WTC11 (cell line): ENCODE data around the gene SPAG5. TPM values are rescaled to one million over a fixed set of nuclear protein-coding genes. Genes with fewer than 3 reads are reported as not detected.

ENCODE experiments used
- ATAC-seq: fragments of 200-7000 bp; cut with Tn5 transposase; 2 replicates; pipeline ENCODE4 v1.10.0; 2021; ENCODE audit warnings: mild to moderate bottlenecking, moderate library complexity
- CTCF ChIA-PET: fragments of 300-600 bp; sonication (Branson Sonifier 250); formaldehyde crosslinking; loops from one replicate; lab custom pipeline; 2021; ENCODE audit warnings: antibody characterized with exemption; lab: Charles Lee
- POLR2A ChIA-PET: fragments of 350-600 bp; sonication (Branson Sonifier 250); formaldehyde crosslinking; loops from one replicate; lab custom pipeline; 2021; ENCODE audit warnings: antibody characterized with exemption; lab: Charles Lee
- DNase-seq: peaks from one replicate; pipeline ENCODE4 v3.0.0; 2021; ENCODE audit warnings: low spot score
- H3K27ac Mint-ChIP-seq: 2 replicates; pipeline ENCODE4 v1.8.0; 2021; ENCODE audit warnings: mixed read lengths
- H3K27me3 Mint-ChIP-seq: 2 replicates; pipeline ENCODE4 v1.8.0; 2021; ENCODE audit warnings: low read depth, mild to moderate bottlenecking, moderate library complexity, mixed read lengths
- H3K36me3 Mint-ChIP-seq: 2 replicates; pipeline ENCODE4 v1.8.0; 2021; ENCODE audit warnings: mixed read lengths
- H3K4me1 Mint-ChIP-seq: 2 replicates; pipeline ENCODE4 v1.8.0; 2022; ENCODE audit warnings: mixed read lengths
- H3K4me3 Mint-ChIP-seq: 2 replicates; pipeline ENCODE4 v1.8.0; 2021; ENCODE audit warnings: mild to moderate bottlenecking, moderate library complexity, mixed read lengths
- H3K9me3 Mint-ChIP-seq: 2 replicates; pipeline ENCODE4 v1.8.0; 2021; ENCODE audit warnings: mixed read lengths
- CREB1 ChIP-seq: sonication (generic); formaldehyde crosslinking; IDR thresholded peaks from 2 replicates; pipeline ENCODE4 v1.8.0; 2023; ENCODE audit warnings: mild to moderate bottlenecking, missing genetic modification reagents
- CREM ChIP-seq: sonication (generic); formaldehyde crosslinking; IDR thresholded peaks from 2 replicates; pipeline ENCODE4 v1.8.1; 2022; ENCODE audit warnings: mild to moderate bottlenecking, missing genetic modification reagents, moderate library complexity
- ELF4 ChIP-seq: sonication (generic); formaldehyde crosslinking; IDR thresholded peaks from 2 replicates; pipeline ENCODE4 v1.8.1; 2022; ENCODE audit warnings: low read depth, mild to moderate bottlenecking, moderate library complexity, missing genetic modification reagents
- FOXJ3 ChIP-seq: sonication (generic); formaldehyde crosslinking; IDR thresholded peaks from 2 replicates; pipeline ENCODE4 v1.9.0; 2021; ENCODE audit warnings: missing genetic modification reagents, mild to moderate bottlenecking, borderline replicate concordance
- GRHL2 ChIP-seq: fragments of 250-450 bp; sonication (Bioruptor Pico); IDR thresholded peaks from 2 replicates; pipeline ENCODE4 v1.8.0; 2022; ENCODE audit warnings: mild to moderate bottlenecking, moderate library complexity; ENCODE audit not compliant: insufficient replicate concordance, severe bottlenecking
- GTF2I ChIP-seq: fragments of 250-450 bp; sonication (Bioruptor Pico); conservative IDR thresholded peaks from 2 replicates; pipeline ENCODE4 v1.4.0; 2021; ENCODE audit warnings: mild to moderate bottlenecking
- JAZF1 ChIP-seq: fragments of 250-450 bp; sonication (Bioruptor Pico); IDR thresholded peaks from 2 replicates; pipeline ENCODE4 v1.9.0; 2021; ENCODE audit warnings: moderate library complexity, mild to moderate bottlenecking, inconsistent platforms
- JUN ChIP-seq: sonication (generic); formaldehyde crosslinking; IDR thresholded peaks from 2 replicates; pipeline ENCODE4 v1.8.0; 2023; ENCODE audit warnings: mild to moderate bottlenecking, missing genetic modification reagents
- MYBL2 ChIP-seq: sonication (generic); formaldehyde crosslinking; IDR thresholded peaks from 2 replicates; pipeline ENCODE4 v1.8.1; 2023; ENCODE audit warnings: mild to moderate bottlenecking, moderate library complexity, missing genetic modification reagents
- NFATC4 ChIP-seq: fragments of 250-450 bp; sonication (Bioruptor Pico); IDR thresholded peaks from 2 replicates; pipeline ENCODE4 v1.9.0; 2021; ENCODE audit warnings: mild to moderate bottlenecking
- NFE2L1 ChIP-seq: sonication (generic); formaldehyde crosslinking; IDR thresholded peaks from 2 replicates; pipeline ENCODE4 v1.8.1; 2023; ENCODE audit warnings: missing genetic modification reagents
- PRRX2 ChIP-seq: fragments of 250-450 bp; sonication (Bioruptor Pico); IDR thresholded peaks from 2 replicates; pipeline ENCODE4 v1.8.0; 2021; ENCODE audit warnings: mild to moderate bottlenecking
- SMAD4 ChIP-seq: sonication (generic); formaldehyde crosslinking; IDR thresholded peaks from 2 replicates; pipeline ENCODE4 v1.8.0; 2022; ENCODE audit warnings: mild to moderate bottlenecking, missing genetic modification reagents
- SOX15 ChIP-seq: fragments of 250-450 bp; sonication (Bioruptor Pico); IDR thresholded peaks from 2 replicates; pipeline ENCODE4 v1.9.0; 2021; ENCODE audit warnings: mild to moderate bottlenecking
- SP1 ChIP-seq: sonication (generic); formaldehyde crosslinking; conservative IDR thresholded peaks from 2 replicates; pipeline ENCODE4 v1.8.1; 2022; ENCODE audit warnings: missing genetic modification reagents
- TEAD4 ChIP-seq: sonication (generic); formaldehyde crosslinking; IDR thresholded peaks from 2 replicates; pipeline ENCODE4 v1.8.0; 2022; ENCODE audit warnings: mild to moderate bottlenecking, missing genetic modification reagents
- ZNF121 ChIP-seq: sonication (generic); formaldehyde crosslinking; IDR thresholded peaks from 2 replicates; pipeline ENCODE4 v1.8.0; 2023; ENCODE audit warnings: missing genetic modification reagents
- ZNF317 ChIP-seq: sonication (generic); formaldehyde crosslinking; IDR thresholded peaks from 2 replicates; pipeline ENCODE4 v1.8.1; 2023; ENCODE audit warnings: low read depth, mild to moderate bottlenecking, moderate library complexity, missing genetic modification reagents, borderline replicate concordance
- ZNF396 ChIP-seq: fragments of 250-450 bp; sonication (Bioruptor Pico); IDR thresholded peaks from 2 replicates; pipeline ENCODE4 v1.8.0; 2021; ENCODE audit warnings: mild to moderate bottlenecking, moderate library complexity, borderline replicate concordance
- total RNA-seq: library from RNA; stranded (reverse); gene quantifications from 3 replicates; pipeline ENCODE4 v1.2.3, GENCODE V29; 2021
- TF ChIP-seq, protein P1 (sequence below): sonication (generic); formaldehyde crosslinking; IDR thresholded peaks from 2 replicates; pipeline ENCODE4 v1.8.0; 2022; ENCODE audit warnings: mild to moderate bottlenecking, missing genetic modification reagents
- TF ChIP-seq, protein P2 (sequence below): fragments of 250-450 bp; sonication (Bioruptor Pico); IDR thresholded peaks from 2 replicates; pipeline ENCODE4 v1.9.0; 2021; ENCODE audit warnings: mild to moderate bottlenecking, borderline replicate concordance
- TF ChIP-seq, protein P3 (sequence below): sonication (generic); formaldehyde crosslinking; IDR thresholded peaks from 2 replicates; pipeline ENCODE4 v1.8.1; 2023; ENCODE audit warnings: mild to moderate bottlenecking, missing genetic modification reagents, moderate library complexity
- TF ChIP-seq, protein P4 (sequence below): sonication (generic); formaldehyde crosslinking; IDR thresholded peaks from 2 replicates; pipeline ENCODE4 v1.8.0; 2022; ENCODE audit warnings: missing genetic modification reagents
- TF ChIP-seq, protein P5 (sequence below): fragments of 250-450 bp; sonication (Bioruptor Pico); IDR thresholded peaks from 2 replicates; pipeline ENCODE4 v2.1.2; 2022; ENCODE audit warnings: mild to moderate bottlenecking, moderate library complexity

The SPAG5 gene
- total RNA-seq, 1 experiment from 2014 or later: 146 TPM

DNA sequence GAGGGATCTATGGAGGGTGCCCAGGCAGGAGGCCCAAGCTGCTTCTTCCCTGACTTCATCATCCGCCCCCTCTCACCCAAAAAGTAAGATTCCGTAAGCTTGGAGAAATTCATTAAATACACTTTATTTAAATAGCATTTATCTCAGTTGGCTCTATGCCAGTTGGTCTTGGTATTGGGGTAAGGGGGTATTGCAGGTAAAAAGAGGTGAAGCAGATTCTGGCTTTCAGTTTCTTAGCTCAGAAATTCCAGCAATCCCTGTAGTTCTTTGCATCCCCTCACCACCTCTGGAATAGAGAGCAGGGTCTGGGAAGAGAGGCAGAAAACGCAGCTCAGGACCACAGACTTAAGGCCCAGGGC lies 21.4 kb downstream of the SPAG5 start:
- CTCF ChIA-PET: interaction anchor here (0.8 to 3.6 kb wide), 8 partner anchors 22 to 82 kb away, joined by 3 to 26 read pairs (median 6); partner anchors contain the start of gene BLTP2
- no peak for ATAC-seq

DNA sequence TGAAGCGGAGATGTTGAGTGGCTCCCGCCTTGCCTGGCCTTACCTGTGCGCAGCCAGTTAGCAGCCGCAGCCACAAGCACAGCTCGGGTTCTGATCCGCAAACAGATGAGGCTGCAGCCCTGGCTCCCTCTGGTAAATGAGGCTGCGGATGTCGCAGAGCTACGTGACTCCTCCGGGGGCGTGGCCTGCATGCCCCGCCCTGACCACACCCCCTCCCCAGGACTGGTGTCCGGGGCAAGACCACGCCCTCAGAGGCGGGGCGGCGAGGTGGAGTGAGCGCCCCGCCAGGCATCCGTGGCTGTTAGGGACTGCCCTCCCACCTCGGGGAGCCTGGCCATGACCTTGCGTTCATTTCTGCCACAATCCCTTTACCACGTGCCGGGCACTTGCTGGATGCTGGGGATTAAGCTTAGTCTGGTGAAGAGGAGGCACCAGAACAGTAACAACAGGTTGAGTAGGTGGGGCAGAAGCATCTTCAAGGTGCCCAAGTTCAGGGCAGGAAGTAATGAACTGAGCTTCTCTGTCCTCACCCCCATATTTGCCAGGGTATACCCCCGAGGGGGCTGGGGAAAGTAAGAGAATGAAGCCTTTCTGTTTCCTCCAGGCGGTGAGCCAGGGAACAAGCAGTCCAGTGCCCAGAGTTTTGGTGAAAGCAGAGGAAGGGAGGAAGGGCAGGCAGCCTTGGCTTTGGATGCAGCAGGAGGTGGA lies 21.9 kb downstream of the SPAG5 start, which contains the start of gene ALDOC:
TSS of gene ALDOC (minus strand) at position 138 of the 708 bp plus-strand sequence. CDS start 1,363 bp downstream, outside the sequence.
- Mint-ChIP-seq H3K9me3 (no peaks in the 10 kb centered on the region), H3K27me3 (peaks cover 3% of the 10 kb centered on the region; the same call in 1 of the 2 replicates), H3K27ac (peak within 1 kb of the TSS; percentile 97), H3K4me1 (peaks cover 16% of the 10 kb centered on the region), H3K36me3 (peaks cover 43% of the 10 kb centered on the region), H3K4me3 (peak within 1 kb of the TSS; percentile 75)
- CTCF ChIA-PET: interaction anchor here (0.8 to 3.6 kb wide), 9 partner anchors 23 to 82 kb away, joined by 3 to 26 read pairs (median 6); partner anchors contain the start of gene BLTP2
- POLR2A ChIA-PET: interaction anchor here (0.6 to 1.6 kb wide), 11 partner anchors 17 to 326 kb away, joined by 3 to 8 read pairs (median 3); partner anchors contain the start of genes DHRS13, SDF2, SUPT6H and UNC119
- ATAC-seq (peak; percentile 90), DNase-seq (peak; percentile 99)
- no peak for TF ChIP-seq ZNF396 (CRISPR knock-in tag)
- TF ChIP-seq ZNF317: no peak
- no peak for TF ChIP-seq SMAD4 (CRISPR knock-in tag)
- no peak for TF ChIP-seq GTF2I (CRISPR knock-in tag)
- TF ChIP-seq GRHL2 (CRISPR knock-in tag): no peak
- no peak for TF ChIP-seq PRRX2 (CRISPR knock-in tag)
- no peak for TF ChIP-seq FOXJ3
- TF ChIP-seq, protein P1, sequence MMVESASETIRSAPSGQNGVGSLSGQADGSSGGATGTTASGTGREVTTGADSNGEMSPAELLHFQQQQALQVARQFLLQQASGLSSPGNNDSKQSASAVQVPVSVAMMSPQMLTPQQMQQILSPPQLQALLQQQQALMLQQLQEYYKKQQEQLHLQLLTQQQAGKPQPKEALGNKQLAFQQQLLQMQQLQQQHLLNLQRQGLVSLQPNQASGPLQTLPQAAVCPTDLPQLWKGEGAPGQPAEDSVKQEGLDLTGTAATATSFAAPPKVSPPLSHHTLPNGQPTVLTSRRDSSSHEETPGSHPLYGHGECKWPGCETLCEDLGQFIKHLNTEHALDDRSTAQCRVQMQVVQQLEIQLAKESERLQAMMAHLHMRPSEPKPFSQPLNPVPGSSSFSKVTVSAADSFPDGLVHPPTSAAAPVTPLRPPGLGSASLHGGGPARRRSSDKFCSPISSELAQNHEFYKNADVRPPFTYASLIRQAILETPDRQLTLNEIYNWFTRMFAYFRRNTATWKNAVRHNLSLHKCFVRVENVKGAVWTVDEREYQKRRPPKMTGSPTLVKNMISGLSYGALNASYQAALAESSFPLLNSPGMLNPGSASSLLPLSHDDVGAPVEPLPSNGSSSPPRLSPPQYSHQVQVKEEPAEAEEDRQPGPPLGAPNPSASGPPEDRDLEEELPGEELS: peak; percentile 71
- no peak for TF ChIP-seq JUN (CRISPR knock-in tag)
- TF ChIP-seq, protein P2, sequence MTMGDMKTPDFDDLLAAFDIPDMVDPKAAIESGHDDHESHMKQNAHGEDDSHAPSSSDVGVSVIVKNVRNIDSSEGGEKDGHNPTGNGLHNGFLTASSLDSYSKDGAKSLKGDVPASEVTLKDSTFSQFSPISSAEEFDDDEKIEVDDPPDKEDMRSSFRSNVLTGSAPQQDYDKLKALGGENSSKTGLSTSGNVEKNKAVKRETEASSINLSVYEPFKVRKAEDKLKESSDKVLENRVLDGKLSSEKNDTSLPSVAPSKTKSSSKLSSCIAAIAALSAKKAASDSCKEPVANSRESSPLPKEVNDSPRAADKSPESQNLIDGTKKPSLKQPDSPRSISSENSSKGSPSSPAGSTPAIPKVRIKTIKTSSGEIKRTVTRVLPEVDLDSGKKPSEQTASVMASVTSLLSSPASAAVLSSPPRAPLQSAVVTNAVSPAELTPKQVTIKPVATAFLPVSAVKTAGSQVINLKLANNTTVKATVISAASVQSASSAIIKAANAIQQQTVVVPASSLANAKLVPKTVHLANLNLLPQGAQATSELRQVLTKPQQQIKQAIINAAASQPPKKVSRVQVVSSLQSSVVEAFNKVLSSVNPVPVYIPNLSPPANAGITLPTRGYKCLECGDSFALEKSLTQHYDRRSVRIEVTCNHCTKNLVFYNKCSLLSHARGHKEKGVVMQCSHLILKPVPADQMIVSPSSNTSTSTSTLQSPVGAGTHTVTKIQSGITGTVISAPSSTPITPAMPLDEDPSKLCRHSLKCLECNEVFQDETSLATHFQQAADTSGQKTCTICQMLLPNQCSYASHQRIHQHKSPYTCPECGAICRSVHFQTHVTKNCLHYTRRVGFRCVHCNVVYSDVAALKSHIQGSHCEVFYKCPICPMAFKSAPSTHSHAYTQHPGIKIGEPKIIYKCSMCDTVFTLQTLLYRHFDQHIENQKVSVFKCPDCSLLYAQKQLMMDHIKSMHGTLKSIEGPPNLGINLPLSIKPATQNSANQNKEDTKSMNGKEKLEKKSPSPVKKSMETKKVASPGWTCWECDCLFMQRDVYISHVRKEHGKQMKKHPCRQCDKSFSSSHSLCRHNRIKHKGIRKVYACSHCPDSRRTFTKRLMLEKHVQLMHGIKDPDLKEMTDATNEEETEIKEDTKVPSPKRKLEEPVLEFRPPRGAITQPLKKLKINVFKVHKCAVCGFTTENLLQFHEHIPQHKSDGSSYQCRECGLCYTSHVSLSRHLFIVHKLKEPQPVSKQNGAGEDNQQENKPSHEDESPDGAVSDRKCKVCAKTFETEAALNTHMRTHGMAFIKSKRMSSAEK (CRISPR knock-in tag): no peak
- TF ChIP-seq, protein P3, sequence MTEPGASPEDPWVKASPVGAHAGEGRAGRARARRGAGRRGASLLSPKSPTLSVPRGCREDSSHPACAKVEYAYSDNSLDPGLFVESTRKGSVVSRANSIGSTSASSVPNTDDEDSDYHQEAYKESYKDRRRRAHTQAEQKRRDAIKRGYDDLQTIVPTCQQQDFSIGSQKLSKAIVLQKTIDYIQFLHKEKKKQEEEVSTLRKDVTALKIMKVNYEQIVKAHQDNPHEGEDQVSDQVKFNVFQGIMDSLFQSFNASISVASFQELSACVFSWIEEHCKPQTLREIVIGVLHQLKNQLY (CRISPR knock-in tag): no peak
- TF ChIP-seq, protein P4, sequence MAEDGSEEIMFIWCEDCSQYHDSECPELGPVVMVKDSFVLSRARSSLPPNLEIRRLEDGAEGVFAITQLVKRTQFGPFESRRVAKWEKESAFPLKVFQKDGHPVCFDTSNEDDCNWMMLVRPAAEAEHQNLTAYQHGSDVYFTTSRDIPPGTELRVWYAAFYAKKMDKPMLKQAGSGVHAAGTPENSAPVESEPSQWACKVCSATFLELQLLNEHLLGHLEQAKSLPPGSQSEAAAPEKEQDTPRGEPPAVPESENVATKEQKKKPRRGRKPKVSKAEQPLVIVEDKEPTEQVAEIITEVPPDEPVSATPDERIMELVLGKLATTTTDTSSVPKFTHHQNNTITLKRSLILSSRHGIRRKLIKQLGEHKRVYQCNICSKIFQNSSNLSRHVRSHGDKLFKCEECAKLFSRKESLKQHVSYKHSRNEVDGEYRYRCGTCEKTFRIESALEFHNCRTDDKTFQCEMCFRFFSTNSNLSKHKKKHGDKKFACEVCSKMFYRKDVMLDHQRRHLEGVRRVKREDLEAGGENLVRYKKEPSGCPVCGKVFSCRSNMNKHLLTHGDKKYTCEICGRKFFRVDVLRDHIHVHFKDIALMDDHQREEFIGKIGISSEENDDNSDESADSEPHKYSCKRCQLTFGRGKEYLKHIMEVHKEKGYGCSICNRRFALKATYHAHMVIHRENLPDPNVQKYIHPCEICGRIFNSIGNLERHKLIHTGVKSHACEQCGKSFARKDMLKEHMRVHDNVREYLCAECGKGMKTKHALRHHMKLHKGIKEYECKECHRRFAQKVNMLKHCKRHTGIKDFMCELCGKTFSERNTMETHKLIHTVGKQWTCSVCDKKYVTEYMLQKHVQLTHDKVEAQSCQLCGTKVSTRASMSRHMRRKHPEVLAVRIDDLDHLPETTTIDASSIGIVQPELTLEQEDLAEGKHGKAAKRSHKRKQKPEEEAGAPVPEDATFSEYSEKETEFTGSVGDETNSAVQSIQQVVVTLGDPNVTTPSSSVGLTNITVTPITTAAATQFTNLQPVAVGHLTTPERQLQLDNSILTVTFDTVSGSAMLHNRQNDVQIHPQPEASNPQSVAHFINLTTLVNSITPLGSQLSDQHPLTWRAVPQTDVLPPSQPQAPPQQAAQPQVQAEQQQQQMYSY (CRISPR knock-in tag): 0 out of 2 replicates have a peak, but pooled peaks have one; percentile 14
- no peak for TF ChIP-seq SOX15 (CRISPR knock-in tag)
- peak; percentile 99 for TF ChIP-seq SP1
- TF ChIP-seq, protein P5, sequence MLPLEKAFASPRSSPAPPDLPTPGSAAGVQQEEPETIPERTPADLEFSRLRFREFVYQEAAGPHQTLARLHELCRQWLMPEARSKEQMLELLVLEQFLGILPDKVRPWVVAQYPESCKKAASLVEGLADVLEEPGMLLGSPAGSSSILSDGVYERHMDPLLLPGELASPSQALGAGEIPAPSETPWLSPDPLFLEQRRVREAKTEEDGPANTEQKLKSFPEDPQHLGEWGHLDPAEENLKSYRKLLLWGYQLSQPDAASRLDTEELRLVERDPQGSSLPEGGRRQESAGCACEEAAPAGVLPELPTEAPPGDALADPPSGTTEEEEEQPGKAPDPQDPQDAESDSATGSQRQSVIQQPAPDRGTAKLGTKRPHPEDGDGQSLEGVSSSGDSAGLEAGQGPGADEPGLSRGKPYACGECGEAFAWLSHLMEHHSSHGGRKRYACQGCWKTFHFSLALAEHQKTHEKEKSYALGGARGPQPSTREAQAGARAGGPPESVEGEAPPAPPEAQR (CRISPR knock-in tag): no peak
- TF ChIP-seq TEAD4 (CRISPR knock-in tag): no peak
- TF ChIP-seq ELF4: no peak
- TF ChIP-seq NFATC4 (CRISPR knock-in tag): no peak
- no peak for TF ChIP-seq CREB1 (CRISPR knock-in tag)

More for the DNA sequence above, 21.4 kb downstream of the SPAG5 start:
- Mint-ChIP-seq H3K9me3 (no peaks in the 10 kb centered on the region), H3K4me1 (peaks cover 14% of the 10 kb centered on the region), H3K36me3 (peaks cover 43% of the 10 kb centered on the region), H3K27me3 (peaks cover 3% of the 10 kb centered on the region; the same call in 1 of the 2 replicates), H3K27ac (peak overlapping the region; percentile 97), H3K4me3 (no peak overlapping the region)
- no peak for DNase-seq
- POLR2A ChIA-PET: interaction anchor here (0.8 to 1.6 kb wide), 5 partner anchors 16 to 127 kb away, joined by 3 to 8 read pairs (median 3); partner anchors contain the start of gene UNC119
- TF ChIP-seq JAZF1: no peak
- no peak for TF ChIP-seq NFATC4 (CRISPR knock-in tag)
- no peak for TF ChIP-seq PRRX2 (CRISPR knock-in tag)
- no peak for TF ChIP-seq CREM (CRISPR knock-in tag)
- TF ChIP-seq MYBL2 (CRISPR knock-in tag): no peak
- no peak for TF ChIP-seq NFE2L1 (CRISPR knock-in tag)
- TF ChIP-seq ZNF121 (CRISPR knock-in tag): no peak
